NCI-H446 (cell line): ENCODE results near the gene UCN2.
"Not testable (repeated sequence)": the region's sequence is repeated elsewhere in the genome, so short reads cannot be mapped to it uniquely, and the experiment has no call there.

Experiments used
- DNase-seq, 2 experiments: peaks; one replicate each; lab custom pipeline; 2025; lab: John Stamatoyannopoulos, UW

UCN2 gene

DNA sequence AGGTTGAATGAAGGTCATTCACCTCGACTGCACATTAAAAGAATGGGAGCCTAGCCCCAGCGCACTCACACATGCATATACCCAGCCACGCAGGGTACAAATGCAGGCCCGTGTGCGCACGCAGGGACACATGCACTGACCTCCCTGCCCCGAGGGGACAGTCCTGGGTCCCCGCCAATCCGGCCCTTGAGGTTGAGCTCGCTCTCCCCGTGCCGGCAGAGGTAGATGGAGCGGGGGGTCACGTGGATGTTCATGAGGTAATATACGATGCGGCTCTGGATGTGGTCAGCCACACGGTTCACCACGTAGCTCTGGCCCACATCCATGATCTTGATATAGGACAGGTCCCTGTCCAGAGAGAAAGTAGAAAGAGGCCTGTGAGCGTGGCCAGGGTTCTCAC lies 27.5 kb downstream of the UCN2 start:
- no peak for DNase-seq

DNA sequence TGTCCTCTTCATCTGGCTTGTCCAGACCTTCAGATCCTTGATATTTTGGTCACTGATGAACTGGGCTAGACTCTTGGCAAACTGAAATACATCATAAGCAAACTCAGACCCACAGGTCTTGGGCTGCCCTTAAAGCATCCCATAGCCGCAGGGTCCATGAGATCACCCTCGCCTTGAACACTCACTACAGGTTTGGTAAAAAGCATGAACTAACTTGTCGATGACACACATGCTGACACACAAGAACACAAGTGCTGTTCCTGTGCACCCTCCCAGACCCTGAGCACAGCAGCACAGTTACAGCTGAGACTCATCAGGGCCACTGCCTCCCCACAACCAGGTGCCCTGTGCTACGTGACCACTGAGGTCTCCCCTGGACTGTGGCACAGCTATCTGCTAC lies 28.0 kb downstream of the UCN2 start:
- no peak for DNase-seq

DNA sequence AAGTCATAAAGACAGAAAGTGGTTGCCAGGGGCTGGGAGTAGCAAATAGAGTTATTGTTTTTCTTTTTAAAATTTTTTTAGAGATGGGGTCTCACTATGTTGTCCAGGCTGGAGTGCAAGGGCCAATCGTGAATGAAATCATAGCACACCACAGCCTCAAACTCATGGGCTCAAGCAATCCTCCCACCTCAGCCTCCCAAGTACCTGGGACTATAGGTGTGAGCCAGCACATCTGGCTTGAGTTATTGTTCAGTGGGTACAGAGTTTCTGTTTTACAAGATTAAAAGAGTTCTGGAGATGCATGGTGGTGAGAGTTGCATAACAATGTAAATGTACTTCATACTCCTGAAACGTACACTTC lies 30.6 kb downstream of the UCN2 start:
- DNase-seq: no peak

DNA sequence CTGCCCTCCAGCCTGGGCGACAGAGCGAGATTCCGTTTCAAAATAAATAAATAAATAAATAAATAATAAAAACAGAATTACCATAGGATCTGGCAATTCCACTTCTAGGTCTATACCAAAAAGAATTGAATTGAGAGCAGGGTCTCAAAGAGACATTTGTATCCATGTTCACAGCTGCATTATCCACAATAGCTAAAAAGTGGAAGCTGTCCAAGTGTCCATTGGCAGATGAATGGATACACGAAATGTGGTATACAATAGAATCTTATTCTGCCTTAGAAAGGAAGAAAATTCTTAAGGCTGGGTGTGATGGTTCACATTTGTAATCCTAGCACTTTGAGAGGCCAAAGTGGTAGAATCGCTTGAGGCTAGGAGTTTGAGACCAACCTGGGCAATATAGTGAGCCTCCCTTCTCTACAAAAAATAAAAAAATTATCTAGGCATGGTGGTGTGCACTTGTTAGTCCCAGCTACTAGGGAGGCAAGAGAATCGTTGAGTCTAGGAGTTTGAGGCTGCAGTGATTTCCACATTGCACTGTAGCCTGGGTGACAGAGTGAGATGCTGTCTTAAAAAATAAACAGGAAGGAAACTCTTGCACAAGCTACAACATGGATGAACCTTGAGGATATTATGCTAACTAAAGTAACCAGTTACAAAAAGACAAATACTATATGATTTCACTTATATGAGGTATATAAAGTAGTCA lies 31.2 kb downstream of the UCN2 start:
- DNase-seq: no peak

DNA sequence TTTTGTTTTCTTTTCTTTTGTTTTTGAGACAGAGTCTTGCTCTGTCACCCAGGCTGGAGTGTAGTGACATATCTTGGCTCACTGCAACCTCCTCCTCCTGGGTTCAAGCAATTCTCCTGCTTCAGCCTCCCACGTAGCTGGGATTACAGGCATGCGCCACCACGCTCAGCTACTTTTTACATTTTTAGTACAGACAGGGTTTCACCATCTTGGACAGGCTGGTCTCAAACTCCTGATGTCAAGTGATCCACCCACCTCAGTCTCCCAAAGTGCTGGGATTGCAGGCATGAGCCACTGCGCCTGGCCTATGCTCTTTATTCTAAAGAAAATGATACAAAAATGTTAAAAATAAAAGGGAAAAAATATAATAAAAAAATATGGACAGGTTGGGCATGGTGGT lies 32.9 kb downstream of the UCN2 start:
- DNase-seq: not testable (repeated sequence)

DNA sequence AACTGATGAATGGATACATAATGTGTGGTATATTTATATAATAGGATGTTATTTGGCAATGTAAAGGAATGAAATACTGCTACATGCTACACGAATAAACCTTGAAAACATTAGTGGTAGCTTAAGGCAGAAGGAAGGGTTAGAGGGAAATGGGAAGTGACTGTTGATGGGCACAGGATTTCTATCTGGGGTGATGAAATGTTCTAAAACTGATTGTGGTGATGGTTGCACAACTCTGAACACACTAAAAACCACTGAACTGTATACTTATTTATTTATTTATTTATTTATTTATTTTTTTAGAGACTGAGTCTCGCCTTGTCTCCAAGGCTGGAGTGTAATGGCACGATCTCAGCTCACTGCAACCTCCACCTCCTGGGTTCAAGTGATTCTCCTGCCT lies 34.8 kb downstream of the UCN2 start:
- DNase-seq: no peak

DNA sequence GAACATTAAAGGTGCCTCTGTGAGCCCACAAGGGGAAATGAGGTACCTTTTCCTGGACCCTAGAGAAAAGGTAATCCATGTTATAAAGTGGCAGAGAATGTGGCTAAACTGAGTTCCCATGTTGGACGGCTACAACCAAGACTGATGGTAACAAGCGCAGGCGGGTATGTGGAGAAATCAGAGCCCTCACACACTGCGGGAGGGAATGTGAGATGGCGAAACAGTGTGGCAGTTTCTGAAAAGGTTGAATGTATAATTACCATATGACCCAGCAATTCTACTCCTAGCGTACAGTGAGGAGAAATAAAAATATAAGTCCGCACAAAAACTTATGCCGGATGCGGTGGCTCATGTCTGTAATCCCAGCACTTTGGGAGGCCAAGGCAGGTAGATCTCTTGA lies 35.5 kb downstream of the UCN2 start:
- no peak for DNase-seq

DNA sequence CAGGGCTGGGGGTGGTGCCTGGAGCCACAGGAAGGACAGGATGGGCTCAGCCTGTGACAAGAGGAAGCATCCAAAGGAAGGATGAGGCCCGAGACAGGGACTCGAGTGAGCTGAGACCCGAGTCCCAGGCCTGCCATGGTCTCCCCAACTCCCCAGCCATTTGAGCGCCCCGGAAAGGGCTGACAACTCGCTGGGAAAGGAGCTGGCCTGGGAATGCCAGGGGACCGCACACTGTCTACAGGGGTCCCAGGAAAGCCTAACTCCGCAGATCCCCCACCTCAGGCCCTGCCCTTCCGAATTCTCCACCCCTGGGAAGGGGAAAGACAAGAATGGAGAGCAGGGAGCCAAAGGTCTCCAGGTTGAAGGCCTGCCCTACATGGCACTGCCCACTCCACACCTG lies 38.6 kb downstream of the UCN2 start:
- DNase-seq: no peak

DNA sequence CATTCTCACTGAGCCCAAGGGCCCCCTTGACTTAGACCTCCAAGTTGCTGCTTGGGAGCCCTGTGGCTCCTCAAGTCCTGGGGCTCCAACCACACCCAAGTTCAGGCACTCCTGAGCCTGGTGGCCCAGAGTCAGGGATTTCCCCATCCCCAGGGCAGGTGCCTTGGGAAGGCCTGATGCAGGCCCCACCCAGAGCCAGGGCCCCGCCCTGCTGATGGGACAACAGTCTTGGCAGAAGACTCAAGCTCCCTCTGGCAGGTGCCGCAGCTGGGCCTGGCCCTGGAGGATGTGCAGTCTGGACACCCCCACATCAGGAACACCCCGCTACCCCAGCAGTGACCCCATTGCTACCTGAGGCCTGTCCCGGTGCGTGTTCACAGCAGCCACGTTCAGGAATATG lies 41.9 kb downstream of the UCN2 start:
- DNase-seq: no peak

DNA sequence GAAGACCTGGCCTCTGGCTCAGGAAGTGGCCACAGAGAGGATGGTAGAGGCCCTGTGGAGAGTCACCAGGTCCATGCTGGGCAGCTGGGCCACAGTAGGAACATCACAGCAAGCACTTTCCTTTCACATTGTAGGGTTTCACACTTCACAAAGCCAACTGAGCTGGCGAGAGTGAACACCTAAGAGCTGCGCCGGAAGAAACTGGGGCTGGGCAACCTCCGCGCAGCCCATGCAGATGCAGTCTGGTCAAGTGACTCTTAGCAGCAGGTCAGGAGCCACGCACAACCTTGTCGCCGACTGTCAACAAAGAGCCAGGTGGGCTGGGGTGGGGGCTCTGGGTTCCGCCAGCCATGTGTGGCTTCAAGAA lies 44.3 kb downstream of the UCN2 start:
- DNase-seq: no peak

DNA sequence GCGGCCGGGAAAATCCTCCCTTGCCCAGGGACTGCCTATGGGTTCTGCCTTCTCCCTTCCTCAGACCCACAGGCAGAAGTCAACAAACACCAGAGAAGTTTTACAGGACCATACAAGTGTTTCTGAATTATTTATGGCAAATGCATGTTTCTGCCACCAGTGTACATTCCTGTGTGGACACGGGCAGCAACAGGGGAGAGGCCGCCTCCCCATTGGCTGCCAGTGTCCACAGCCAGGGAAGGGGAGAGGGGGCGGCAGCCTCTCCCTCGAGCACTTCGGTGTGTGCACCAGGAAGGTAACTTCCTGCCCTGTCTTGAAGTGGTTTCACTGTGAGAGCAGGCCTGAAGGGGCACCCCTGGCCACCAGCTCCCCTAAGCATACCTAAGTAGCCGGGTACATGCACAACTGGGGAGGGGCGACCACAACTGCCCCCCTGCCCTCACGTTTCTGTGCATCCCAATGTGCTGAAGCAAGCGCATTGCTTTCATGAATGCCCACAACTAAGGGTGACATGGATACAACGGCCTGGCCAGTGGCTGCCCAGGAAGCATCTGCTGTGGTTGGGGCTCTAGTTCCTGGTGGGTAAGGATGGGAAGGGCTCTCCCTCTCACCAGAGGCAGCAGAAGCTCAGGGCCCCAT lies 44.8 kb downstream of the UCN2 start:
- no peak for DNase-seq

DNA sequence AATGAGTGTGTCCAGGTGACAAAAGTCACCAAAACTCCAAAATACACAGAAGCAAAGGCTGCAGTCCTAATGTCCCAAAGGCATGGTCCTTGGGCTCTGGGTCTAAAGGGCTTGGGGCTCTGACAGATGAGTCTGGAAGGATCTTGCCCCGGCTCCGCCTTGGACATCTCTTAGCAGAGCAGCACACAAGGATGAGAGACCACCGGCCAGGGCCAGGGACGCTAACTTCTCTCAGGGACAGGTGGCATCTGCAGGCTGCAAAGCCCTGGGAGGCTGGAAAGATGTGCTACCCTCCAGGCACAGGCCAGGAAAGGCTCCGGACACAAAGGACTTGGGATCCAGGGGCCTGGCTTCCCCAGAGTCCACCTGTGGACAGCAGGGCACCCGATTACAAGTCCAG lies 45.5 kb downstream of the UCN2 start:
- no peak for DNase-seq

DNA sequence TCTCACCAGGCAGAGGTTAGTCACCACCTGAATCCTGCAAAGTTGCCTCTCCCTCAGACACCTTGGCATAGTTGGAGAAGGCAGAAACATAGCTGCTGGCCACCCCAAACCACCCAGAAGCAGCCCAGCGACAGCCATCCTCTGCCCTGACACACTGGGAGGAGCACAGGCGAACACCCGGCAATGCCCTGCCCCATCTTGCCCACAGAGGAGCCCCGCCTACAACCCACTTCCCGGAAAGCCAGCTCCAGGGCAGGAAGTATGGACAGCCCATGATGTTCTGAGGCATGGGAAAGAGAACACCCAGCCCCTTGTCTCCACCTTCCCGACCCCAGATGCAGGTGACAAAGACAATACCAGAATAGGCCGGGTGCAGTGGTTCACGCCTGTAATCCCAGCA lies 47.0 kb downstream of the UCN2 start:
- DNase-seq: no peak

DNA sequence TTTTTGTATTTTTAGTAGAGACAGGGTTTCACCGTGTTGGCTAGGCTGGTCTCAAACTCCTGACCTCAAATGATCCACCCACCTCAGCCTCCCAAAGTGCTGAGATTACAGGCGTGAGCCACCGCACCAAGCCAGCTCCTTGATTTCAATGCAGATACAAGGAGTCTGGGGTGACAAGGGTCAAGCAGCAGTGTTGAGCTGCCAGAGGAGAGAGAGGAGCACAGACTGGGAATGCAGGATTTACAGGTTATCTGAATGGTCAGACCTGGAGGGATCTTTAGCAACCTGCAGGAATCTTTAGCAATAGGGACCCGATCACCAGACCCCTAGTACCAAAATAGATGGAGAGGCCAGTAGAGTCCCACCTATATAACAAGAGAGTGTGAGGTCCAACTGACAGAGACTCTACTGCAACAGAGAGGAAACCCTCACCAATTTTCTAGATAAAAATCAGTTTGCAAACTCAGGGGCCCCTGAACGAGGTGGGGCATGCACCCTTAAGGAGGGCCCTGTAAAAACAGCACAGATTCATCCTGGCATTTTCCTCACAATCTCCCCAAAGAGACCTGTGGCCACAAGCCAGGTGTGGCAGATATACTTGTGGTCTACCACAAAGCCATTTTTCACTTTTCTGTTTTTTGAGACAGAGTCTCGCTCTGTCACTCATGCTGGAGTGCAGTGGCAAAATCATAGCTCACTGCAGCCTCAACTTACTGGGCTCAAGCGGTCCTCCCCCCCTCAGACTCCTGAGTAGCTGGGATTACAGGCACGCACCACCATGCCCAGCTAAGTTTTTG lies 49.0 kb downstream of the UCN2 start:
- no peak for DNase-seq
